Activated CD8-positive, alpha-beta memory T cell treated with anti-CD3 and anti-CD28 coated beads for 36 hours (primary cell): ENCODE measurements around the gene CYTH1. TPM values are rescaled to one million over a fixed set of nuclear protein-coding genes. Genes with fewer than 3 reads are reported as not detected.

Experiments used
- CTCF ChIA-PET: fragments of 350-600 bp; sonication (Branson Sonifier 250); formaldehyde crosslinking; loops from one replicate; lab custom pipeline; 2021; ENCODE audit warnings: antibody characterized with exemption; lab: Charles Lee
- POLR2A ChIA-PET: fragments of 350-600 bp; sonication (Branson Sonifier 250); formaldehyde crosslinking; loops from one replicate; lab custom pipeline; 2021; ENCODE audit warnings: antibody characterized with exemption; lab: Charles Lee
- total RNA-seq, 2 experiments: library from RNA; stranded (reverse); gene quantifications; one replicate each; pipeline ENCODE4 v1.2.3, GENCODE V29; 2021

Gene CYTH1
- total RNA-seq, 2 experiments from 2014 or later, result 92.1 to 96.7 TPM

DNA sequence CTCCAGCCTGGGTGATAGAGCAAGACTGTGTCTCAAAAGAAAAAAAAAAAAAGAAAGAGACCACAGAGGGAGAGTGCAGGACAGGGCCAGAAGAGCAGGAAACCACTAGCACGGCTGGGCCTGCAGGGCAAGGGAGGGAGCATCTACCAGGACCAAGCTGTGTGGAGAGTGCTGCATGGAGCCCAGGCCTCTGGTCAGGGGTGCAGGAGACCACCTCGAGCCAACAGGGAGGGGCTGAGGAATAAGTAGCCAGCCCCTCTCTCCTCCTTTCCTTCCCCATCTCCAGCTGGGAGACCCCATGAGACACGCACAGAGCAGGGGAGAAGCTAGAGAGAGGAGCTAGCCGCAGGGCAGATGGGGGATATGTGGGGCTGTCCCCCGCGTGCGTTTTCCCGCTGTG, 137.8 kb downstream of the CYTH1 start:
- ChIA-PET CTCF (no interaction called here), POLR2A (no interaction called here)

DNA sequence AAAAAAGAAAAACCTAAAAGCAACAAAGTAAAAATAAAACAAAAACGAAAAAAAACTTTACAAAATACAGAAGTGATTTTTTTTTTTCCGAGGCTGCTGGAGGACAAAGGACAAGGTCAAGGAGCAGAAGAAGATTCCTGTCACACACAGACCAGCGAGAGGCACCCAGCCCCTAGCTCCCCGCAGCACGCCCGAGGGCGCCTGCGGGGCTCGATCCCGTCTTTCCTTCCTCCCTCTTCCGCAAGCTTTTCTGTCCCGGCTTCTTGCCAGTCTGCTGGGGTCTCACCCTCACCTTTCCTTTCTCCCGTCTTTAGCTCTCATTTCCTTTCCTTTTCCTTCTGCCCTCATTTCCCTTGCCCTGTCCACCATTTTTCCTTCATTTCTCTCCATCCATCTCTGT, 138.7 kb downstream of the CYTH1 start:
- CTCF ChIA-PET, result no interaction called here
- POLR2A ChIA-PET, result no interaction called here

DNA sequence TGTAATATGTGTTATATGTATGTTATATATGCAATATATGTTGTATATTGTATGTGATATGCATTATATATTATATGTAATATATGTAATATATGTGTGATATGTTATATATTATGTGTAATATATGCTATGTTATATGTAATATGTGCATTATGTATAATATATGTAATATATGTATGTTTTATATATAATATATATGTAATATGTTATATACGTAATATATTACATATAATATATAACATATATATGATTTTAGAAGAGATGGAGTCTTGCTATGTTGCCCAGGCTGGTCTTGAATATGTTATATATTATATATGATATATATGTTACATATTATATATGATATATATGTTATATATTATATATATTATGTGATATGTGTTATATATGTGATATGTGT, 139.4 kb downstream of the CYTH1 start:
- CTCF ChIA-PET, result no interaction called here
- POLR2A ChIA-PET, result no interaction called here

DNA sequence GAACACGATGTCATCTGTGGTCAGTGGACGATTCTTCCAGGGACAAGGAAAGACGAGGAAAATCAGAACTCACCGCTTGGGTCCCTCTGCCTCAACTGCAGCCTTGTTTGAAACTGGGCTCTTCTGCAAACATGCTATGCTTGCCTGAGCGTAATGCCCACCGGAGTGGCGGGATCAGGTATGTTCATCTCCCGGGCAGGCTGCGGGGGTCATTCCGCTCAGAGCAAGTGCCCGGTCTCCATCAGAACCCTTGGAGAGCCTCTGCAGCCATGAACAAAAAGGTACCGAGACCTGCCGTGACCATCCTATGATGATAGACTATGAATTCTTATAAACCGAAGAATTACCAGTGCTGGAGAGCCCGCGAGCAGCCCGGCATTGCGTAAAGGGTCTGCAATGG, 140.4 kb downstream of the CYTH1 start:
- ChIA-PET CTCF (no interaction called here), POLR2A (no interaction called here)

DNA sequence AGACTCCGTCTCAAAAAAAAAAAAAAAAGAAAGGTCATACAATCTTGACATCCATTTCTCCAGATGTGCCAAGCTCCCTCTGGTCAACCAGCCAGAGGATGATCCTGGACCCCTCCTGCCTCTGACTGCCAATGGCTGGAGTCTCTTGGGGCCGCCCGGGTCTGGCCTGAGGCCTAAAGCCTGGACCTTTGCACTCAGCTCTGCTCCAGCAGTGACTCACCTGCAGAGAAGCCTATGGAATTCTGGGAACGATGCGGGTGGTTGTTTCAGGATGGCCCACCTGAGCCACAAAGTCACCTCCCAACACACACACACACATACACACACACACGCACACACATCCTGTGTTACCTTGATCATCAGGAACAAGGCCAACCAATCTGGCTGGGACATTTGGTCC, 140.8 kb downstream of the CYTH1 start:
- CTCF ChIA-PET, result interaction anchor here (0.7 kb wide), 1 partner anchor 194 kb away, joined by 3 read pairs; no protein-coding TSS in a partner anchor
- POLR2A ChIA-PET, result no interaction called here

DNA sequence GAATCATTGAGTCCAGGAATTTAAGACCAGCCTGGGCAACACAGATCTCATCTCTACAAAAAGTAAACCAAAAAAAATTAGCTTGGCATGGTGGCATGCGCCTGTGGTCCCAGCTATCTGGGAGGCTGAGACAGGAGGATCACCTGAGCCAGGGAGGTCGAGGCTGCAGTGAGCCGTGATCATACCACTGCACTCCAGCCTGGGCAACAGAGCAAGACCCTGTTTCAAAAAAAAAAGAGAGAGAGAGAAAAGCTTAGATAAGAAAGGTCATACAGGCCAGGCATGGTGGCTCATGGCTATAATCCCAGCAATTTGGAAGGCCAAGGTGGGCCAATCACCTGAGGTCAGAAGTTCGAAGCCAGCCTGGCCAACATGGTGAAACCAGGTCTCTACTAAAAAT, 141.4 kb downstream of the CYTH1 start:
- ChIA-PET CTCF (interaction anchor here (0.7 kb wide), 1 partner anchor 194 kb away, joined by 3 read pairs; no protein-coding TSS in a partner anchor), POLR2A (no interaction called here)

DNA sequence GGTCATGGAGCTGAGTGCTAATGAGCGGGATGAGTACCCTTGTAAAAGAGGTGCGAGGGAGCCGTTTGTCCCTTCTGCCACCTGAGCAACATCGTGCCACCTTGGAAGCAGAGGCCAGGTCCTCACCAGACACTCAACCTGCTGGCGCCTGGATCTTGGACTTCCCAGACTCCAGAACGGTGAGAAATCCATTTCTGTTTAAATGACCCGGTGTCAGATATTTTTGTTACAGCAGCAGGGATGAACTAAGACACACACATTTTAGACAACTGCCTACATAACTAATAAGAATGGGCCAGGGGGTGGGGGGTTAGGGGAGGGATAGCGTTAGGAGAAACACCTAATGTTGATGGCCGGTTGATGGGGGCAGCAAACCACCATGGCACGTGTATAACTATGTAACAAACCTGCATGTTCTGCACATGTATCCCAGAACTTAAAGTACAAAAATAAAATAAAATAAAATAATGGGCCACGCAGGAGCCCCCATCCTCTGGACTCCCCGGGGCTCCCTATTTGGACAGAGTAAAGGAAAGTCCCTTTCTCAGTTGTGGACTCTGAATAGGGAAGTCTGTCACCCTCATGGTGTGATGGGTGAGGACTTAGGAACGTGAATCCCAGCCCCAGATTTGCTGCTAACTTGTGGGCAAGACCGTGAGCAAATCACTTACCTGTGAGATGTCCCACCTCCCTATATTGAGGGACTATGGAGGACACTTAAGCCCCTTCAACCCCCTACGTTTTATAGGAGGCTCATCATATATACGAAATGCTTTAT, 144.2 kb downstream of the CYTH1 start:
- ChIA-PET CTCF (no interaction called here), POLR2A (no interaction called here)

DNA sequence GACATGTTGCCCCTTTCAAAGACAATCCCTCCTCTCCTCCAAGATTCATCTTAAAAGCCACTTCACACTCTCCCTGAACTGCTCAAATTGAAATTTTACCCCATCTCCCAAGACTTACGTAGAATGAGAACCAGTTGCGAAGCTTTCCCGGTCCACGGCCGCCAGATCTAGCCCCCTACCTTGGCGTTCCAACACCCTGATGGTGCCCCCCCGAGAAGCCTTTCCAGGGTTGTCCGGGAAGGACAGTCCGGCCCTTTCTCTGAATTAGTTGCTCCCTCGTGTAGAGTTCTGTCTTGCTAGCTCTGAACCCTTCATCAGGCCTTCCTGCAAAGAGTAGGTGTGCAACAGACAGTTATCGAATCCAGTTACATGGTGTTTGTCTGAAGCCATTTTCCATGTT, 144.9 kb downstream of the CYTH1 start:
- POLR2A ChIA-PET, result no interaction called here
- CTCF ChIA-PET, result no interaction called here

DNA sequence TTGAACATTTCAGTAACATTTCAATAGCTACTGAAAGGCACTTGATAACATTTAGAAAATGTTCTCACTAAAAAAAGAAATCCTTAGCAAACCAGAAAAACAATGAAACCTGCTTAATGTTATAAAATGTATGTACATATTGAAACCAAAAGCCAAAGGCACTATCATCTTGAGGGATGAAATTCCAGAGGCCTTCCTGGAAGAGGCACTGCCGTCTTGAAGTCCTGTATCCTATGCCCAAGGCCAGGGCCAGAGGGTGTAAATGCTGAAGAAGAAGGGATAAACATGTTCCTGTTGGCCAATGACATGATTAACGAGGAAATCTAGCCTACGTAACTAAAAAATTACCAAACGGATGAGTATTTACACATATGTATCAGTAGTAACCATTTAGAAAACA, 147.9 kb downstream of the CYTH1 start:
- CTCF ChIA-PET, result no interaction called here

DNA sequence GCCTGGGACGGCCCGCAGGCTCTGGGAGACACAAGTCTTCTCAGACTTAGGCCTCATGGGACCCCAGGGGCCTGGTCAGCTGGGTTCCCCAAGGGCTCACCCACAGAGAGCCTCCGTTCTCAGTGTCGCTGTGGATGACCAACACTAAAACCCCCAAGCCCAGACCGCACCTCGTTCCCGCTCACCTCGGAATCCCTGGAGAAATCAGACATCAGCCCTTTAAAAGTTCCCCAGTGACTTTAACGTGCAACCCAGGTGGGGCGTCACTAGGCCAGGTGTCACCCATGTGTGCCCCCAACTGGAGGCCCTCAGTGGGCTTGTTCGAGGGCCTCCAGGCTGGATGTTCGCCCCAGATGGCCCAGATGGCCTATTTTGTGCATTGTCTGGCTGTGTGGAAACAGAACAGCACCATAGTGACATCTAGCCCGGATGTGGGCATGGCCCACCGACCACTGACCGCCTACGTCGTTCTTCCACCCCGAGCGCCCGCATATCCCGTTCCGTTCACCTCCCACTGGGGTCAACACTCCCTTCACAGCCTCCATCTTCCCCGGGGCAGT, 152.6 kb downstream of the CYTH1 start:
- CTCF ChIA-PET, result no interaction called here

More for the DNA sequence above, 147.9 kb downstream of the CYTH1 start:
- POLR2A ChIA-PET, result no interaction called here

DNA sequence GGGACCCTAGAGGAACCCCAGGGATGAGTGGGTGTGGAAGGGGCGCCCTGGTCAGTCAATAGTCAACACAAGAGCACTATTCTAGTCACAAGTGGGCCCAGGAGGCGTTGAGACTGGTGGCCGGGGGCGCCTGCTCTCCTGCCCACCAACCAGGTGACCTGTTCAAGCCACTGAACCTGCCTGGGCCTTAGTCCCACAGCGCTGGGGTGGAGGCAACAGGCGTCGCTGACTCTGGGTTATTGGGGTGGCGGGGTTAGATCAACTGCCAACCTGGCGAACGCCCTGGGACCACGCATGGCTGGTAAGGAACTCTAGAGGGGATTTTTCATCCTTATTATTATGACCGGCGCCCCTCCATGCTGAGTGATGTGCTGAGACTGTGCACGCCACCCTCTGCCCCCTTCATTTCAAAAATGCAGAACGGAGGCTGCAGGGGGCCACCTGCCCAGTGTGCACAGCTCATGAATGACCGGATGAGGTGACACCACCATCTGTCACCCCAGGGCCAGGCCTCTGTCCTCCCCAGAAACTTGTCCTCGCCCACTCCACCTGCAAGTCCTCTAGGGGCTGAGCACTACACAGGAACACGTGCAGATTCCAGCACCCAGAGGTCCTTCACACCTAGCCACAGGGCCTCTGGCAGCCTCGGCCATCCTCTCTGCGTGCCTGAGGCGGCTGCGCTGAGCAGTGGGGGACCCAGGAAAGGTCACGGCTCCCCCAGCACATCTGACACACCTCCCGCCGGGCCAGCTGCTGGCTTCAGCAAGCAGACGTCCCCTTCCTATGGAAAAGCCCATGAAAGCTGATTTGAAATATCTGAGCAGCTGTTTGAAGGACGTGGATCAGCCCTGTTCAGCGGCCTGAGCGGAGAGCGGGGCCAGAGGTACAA, 153.3 kb downstream of the CYTH1 start:
- ChIA-PET CTCF (no interaction called here), POLR2A (no interaction called here)

More for the DNA sequence above, 152.6 kb downstream of the CYTH1 start:
- POLR2A ChIA-PET, result no interaction called here

DNA sequence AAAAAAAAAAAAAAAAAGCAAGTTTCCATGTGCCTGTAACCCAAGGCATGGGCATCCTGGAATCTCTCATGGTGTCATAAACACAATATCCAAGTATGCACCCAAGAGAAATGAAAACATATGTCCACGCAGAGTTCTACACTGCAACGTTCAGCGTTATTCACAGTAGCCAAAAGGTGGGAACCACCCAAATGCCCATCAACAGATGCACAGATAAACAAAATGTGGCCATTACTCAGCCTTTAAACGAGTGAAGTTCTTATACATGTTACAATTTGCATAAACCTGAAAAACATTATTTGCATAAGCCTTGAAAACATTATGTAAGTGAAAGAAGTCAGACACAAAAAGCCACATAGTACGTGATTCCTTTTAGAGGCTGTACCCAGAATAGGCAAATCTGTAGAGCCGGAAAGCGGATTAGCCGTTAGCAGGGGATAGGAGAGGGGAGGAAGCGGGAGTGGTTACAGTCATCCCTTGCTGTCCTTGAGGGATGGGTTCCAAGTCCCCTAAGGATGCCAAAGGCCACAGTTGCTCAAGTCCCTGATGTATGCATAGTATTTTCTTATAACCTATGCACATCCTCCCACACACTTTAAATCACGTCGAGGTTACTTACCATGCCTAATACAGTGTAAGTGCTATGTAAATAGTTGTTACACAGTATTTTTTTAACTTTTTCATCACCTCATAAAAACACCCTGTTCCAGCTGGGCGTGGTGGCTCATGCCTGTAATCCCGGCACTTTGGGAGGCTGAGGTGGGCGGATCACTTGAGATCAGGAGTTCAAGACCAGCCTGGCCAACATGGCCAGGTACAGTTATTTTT, 157.5 kb downstream of the CYTH1 start:
- ChIA-PET POLR2A (no interaction called here), CTCF (no interaction called here)

Other genes starting within 250 kb of the CYTH1 start
- under 1 TPM; 0.08 to 0.10 TPM for gene DNAH17, start 204.9 kb downstream of the CYTH1 start, total RNA-seq
- gene USP36, start 58.5 kb upstream of the CYTH1 start, total RNA-seq, result 100 to 1,000 TPM; 112 to 120 TPM
- not detected for gene CEP295NL, start 120.9 kb upstream of the CYTH1 start, total RNA-seq
- under 1 TPM; 0.42 to 0.55 TPM for gene TIMP2, start 143.1 kb upstream of the CYTH1 start, total RNA-seq
- gene LGALS3BP, start 197.7 kb upstream of the CYTH1 start, total RNA-seq, result 10 to 100 TPM in 1 of 2 experiments, 1 to 10 TPM in 1; 9.7 to 12.8 TPM
- gene CANT1, start 227.5 kb upstream of the CYTH1 start, total RNA-seq, result 10 to 100 TPM; 41.6 to 53.1 TPM
- gene C1QTNF1, start 241.9 kb upstream of the CYTH1 start, total RNA-seq, result under 1 TPM; 0.08 to 0.19 TPM